NCI-H774 (cell line): ENCODE results near the gene GMFB.

Experiments
- DNase-seq: peaks from one replicate; lab custom pipeline; 2025; lab: John Stamatoyannopoulos, UW

The GMFB gene

GRCh38 chr14:54488646-54489317 lies at the start of gene GMFB:
TSS of gene GMFB (minus strand) at chr14:54488980. CDS start at chr14:54488927, 53 bp downstream.
- DNase-seq, result peak; percentile 69

- DNase-seq, result no peak
These were observed 49.3 kb upstream of the GMFB start for GRCh38 chr14:54538055-54538454.

- no peak for DNase-seq
These were observed 48.9 kb upstream of the GMFB start for GRCh38 chr14:54537651-54538050.

GRCh38 chr14:54535646-54536045 lies 46.9 kb upstream of the GMFB start:
- no peak for DNase-seq

GRCh38 chr14:54535126-54535525 lies 46.3 kb upstream of the GMFB start:
- no peak for DNase-seq

GRCh38 chr14:54533100-54533499 lies 44.3 kb upstream of the GMFB start:
- DNase-seq, result no peak

- DNase-seq, result no peak
These were observed 43.6 kb upstream of the GMFB start for GRCh38 chr14:54532111-54533012.

GRCh38 chr14:54529811-54530210 lies 41.0 kb upstream of the GMFB start:
- no peak for DNase-seq

GRCh38 chr14:54528973-54529372 lies 40.2 kb upstream of the GMFB start:
- DNase-seq, result no peak

- DNase-seq, result no peak
These were observed 35.6 kb upstream of the GMFB start for GRCh38 chr14:54524410-54524809.

GRCh38 chr14:54516709-54517108 lies 27.9 kb upstream of the GMFB start:
- no peak for DNase-seq

GRCh38 chr14:54515670-54516069 lies 26.9 kb upstream of the GMFB start:
- DNase-seq, result no peak

GRCh38 chr14:54512393-54512792 lies 23.6 kb upstream of the GMFB start:
- DNase-seq, result no peak

- DNase-seq, result peak; percentile 86
These were observed 21.0 kb upstream of the GMFB start, which contains the start of gene CGRRF1 for GRCh38 chr14:54509546-54510501. TSS of gene CGRRF1 (plus strand) at chr14:54509906. CDS start at chr14:54509960, 54 bp downstream.

- DNase-seq, result no peak
These were observed 14.7 kb upstream of the GMFB start for GRCh38 chr14:54503486-54503885.

GRCh38 chr14:54502602-54503001 lies 13.8 kb upstream of the GMFB start:
- no peak for DNase-seq

GRCh38 chr14:54501480-54501879 lies 12.7 kb upstream of the GMFB start:
- no peak for DNase-seq

GRCh38 chr14:54500744-54501143 lies 12.0 kb upstream of the GMFB start:
- DNase-seq, result no peak

- no peak for DNase-seq
These were observed 9.8 kb upstream of the GMFB start for GRCh38 chr14:54498579-54498978.

- no peak for DNase-seq
These were observed 9.3 kb upstream of the GMFB start for GRCh38 chr14:54498095-54498531.

GRCh38 chr14:54497224-54497623 lies 8.4 kb upstream of the GMFB start:
- no peak for DNase-seq

- DNase-seq, result no peak
These were observed 4.5 kb upstream of the GMFB start for GRCh38 chr14:54493293-54493692.
